Left kidney (tissue), 2 donors: ENCODE results near the gene ANKRD28. TPM values are rescaled to one million over a fixed set of nuclear protein-coding genes. Genes with fewer than 3 reads are reported as not detected.

Experiments
- DNase-seq: peaks from one replicate; pipeline ENCODE4 v3.0.0-alpha.2; 2013
- polyA plus RNA-seq: library from polyadenylated mRNA; unstranded; fragments of 120-200 nt; gene quantifications from one replicate; pipeline ENCODE4 v1.2.1, GENCODE V29; 2013; ENCODE audit not compliant: insufficient read length

Gene ANKRD28
- polyA plus RNA-seq, 1 donor: 63.2 TPM

DNA sequence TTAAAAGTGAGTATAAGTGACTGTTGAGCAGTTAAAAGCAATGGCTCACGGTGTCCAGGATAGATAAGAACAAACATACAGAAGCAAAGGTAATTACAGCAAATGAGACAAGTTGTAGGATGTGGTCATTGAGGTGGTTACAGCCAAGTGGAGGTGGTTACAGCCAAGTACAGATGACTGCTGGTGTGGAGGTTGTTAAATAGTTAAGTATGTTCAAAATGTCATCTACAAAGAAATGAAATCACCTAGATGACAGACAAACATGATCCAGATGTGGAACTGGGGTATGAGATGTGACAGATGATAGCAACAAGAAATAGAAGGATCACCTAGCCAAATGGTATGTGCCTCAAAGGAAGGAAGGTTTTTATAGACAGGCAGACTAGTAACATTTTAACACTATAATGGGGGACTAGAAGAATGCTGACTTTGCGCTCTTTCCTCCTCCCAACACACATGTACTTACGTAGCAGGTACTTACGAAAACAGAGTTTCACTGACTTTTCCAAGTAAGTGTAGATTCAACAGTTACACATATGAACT, 6.8 kb upstream of the ANKRD28 start:
- DNase-seq: no peak

DNA sequence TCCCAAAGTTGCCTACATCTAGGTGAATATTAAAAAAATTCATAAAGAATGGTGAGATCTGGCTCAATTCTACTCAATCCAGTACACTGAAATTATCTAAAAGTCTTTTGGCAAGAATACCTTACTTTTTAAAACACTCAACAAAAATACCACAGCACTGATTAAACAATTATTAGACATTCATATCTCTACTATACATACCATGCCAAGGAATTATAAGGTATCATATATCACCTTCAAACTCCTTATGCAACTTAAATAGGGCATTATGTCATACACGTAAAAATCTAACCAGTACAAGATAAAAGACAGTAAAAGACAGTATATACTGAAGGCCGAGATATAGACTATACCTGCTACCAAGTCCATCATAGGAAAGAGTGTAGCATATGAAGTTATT, 6.1 kb upstream of the ANKRD28 start:
- no peak for DNase-seq

DNA sequence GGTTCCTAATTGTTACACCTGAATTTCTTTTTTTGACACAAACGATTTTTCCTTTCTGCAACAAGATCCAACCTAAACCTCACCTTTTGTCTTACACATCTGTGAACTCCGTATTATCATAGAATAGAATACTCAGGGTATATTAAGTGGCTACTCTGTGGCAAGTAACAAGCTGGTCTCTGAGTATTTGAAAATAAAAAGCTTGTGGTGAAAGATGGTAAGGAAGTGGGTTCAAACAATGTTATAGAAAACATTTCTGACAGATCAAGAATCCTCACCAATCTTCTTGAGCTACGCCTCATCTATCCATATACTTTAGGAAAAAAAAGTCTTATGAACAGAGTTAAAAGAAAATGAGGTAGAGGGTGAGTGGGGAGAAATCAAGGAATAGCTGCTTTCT, 3.5 kb upstream of the ANKRD28 start:
- DNase-seq: no peak

DNA sequence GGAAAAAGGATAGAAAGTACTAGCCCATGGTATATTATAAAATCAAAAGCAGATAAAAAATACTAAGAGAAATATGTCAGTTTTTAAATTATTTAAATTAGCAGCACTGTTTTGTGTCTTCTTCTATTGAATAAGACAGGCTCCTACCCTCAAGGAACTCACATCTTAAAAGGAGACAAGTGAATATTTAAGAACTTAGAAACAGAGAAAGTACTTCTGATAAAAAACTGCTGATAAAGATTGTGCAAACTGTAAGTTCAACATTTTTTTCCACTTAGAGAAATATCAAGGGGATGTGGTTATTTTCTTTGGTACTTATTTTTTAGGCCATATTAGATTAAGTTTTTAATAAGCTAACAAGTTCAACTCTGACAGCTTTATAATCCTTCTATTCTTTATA, 3.0 kb upstream of the ANKRD28 start:
- DNase-seq: no peak

DNA sequence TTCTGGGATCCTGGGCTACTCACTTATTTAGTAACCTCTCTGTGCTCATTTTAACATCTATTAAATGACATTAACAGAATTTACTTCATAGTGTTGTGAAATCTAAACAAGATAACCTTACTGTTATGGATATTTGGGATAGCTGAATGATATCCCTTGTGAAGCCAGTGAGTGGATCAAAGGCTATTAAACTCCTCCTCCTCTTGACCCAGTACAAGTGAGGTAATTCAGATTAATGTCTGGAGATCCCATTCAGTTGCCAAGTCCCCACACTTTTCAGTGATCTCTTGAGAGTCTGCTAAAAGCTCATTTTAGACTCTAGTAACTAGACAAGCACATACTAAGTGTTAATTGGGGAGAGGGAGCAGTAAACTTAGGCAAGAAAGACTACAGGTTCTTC, 2.5 kb upstream of the ANKRD28 start:
- no peak for DNase-seq

DNA sequence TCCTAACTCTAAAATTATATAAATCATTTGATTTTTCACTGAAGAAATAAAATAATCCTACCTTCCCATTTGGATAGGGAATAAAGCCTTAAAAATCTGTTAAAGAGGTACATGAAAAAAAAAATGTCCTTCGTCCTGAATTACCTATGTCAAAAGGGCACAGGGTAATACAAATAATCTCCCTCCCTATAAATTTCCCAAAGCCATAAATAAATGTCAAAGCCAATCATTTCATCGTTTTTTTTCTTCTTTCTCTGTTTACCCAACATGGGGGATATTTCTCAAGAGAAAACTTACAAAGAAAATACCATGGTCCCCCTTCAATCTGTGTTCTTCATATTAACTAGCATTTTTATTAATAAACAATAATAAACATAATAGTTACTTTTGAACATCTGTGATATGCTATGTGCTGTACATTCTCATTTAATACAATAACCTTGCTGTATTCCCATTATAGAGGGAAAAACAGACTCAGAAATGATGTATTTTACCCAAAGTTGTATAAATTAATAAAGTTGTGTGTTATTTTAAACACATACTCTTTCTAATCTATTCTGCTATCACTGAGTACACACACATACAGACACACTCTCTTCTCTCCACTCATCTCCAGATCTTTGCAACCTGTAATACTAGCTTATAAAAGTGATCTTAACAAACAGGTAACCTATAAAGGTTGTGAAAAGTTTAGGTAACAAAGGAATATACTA, 910 bp upstream of the ANKRD28 start:
- no peak for DNase-seq

DNA sequence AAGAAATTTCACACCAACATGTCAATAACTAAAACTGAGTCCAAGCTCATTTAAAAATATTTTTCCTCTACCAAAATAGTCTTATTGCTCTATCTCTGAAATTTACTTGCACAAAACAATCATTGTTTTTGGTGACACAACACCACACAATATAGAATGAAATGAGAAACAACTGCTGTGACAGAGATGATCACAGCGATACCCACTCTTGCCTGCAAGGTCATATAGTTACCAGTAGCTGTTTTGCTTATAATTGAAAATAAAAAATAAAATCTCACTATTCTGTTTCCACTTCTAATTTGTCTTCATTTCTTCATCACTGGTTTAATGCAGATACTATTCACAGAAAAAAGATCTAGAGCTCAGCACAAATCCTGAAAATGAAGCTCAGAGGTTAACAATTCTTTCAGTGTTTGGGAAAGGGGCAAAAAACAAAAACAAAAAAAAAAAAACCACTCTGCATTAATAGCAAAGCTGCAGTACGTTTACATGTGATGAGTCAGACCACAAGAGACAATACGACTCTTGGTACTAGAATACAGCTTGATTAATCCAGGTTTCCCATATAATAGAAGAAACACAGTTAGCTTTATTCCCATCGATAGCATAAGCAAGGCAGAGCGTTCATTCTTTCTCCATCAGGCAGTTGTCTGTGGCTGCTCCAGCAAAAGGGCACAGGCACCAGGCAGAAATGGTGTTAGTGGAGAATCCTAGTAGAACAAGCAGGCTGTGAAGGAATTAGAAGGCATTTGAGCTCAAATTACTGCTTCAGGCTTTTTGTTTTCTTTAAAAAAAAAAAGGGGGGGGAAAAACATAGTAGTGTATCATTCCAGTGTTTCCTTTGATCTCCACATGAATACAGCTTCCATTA, 773 bp downstream of the ANKRD28 start:
- DNase-seq: peak; percentile 37

DNA sequence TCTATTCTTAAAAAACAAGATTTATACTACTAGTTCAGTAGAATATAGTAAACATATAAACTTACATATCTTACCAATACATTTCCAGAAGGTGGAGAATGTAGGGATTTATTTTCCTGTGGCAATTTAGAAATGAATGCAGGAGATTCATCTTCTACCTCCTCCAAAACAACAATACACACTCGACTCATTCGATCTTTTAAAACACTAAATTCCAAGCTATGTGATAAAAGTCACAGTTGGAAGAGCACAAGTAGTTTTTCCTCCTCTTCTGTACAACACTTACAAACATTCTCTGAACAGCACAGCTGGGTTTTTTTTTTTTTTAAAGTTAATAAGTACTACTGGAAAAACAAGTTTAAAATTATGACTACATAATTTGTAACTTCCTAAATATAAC, 1.4 kb downstream of the ANKRD28 start:
- no peak for DNase-seq

DNA sequence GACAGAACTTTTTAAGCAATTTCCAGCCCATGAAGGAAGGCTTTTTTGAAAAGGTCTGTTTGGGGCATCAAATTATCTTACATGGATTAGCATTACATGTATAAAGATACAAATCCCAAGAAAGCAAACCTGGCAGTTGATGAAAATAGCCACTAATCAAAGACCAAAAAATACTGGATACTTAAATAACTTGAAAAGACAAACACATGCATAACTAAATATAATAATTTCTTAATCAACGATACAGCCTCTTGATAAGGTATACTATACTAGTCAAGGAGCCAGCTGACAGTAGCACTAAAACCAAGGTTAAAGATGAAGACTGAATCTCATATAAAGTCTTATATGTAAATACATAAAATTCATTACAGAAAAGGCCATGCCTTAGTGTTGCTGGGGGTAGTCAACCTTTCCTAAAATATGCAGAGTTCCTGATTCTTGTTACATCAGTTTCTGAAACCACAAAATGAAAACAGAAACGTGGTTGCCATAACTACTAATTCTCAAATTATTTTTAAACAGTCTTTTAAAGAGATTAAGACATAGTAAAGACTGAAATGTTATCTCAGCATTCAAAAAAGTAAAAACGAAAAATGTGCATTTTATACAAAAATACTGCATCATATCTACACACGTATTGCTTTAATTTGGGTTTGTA, 2.0 kb downstream of the ANKRD28 start:
- no peak for DNase-seq

DNA sequence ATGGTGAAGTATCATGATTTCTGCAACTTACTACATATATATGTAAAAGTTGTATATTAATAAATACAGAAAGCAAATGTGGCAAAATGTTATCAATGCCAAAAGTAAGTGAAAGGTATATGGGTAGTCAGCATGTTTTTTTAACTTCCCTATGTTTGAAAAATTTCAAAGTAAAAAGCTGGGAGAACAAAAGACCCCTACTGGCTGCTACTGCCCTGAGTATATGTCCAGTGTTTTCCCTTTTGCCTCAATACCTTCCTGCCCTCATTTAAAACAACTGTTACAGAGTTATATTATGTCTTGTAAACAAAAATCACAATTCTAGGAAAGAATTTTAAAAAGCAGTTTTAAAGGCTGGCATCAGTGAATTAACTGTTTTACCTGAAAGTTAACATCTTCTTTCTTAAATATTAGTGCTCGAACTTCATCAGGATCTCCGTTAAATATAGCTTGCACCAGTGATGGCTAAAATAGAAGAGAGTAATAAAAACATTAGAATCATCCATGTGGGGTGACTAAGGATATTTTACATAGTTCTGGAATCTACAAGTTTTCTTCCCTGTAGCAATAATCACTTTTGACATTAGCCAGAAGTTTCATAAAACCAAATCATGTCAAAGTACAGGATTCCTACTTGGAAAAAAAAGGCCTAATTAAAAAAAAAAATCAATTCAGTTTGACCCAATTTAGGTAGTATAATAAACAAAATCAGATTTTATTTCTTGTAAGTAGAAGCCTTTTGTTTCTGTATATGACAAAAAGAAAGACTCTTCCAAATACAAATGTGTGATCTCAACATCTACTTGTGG, 2.7 kb downstream of the ANKRD28 start:
- no peak for DNase-seq

DNA sequence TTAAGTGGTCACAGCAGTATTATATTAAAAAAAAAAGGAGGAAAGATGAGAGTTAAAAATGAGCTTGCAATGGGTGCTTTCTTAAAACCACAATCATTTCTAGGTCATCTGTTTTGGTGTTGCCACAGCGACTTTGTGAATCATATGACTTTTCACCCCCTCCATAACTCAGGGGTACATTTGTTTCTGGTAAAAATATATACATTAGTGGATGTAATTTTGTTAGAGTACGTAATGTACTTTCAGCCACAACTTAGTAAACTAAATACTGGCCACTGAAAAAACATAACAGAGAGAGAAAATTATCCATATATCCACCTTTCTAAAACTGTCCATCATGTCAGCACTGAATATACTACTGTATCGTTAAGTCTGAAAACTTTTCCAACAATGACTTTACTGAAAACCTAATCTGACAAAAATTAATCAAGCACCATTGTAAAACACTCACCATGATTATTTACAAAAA, 3.4 kb downstream of the ANKRD28 start:
- DNase-seq: no peak

DNA sequence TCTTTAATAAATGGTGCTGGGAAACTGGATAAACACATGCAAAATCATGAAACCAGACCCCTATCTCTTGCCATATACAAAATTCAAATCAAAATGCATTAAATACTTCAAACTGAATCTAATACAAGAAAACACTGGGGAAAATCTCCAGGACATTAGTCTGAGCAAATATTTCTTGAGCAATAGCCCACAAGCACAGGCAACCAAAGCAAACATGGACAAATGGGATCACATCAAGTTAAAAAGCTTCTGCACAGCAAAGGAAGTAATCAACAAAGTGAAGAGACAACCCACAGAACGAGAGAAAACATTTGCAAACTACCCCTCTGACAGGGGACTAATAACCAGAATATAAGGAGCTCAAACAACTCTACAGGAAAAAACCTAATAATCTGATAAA, 6.3 kb downstream of the ANKRD28 start:
- no peak for DNase-seq

DNA sequence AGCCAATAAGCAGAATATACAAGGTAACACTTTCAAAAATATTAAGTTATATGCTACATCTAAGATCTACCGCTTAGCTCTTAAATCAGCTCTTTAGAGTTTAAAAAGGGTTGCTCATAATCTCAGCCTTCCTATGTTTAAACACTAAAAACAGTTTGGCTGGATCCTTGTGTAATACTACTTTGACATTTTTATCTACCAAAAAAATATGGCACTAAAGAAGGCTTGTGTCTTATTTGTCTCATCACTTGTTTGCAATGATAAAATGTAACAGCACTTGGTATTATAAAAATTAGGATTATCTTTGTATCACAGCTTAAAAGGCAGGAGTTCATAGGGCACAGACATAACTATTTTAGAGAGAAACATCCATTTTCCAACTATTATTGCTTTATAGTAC, 9.8 kb downstream of the ANKRD28 start:
- no peak for DNase-seq

DNA sequence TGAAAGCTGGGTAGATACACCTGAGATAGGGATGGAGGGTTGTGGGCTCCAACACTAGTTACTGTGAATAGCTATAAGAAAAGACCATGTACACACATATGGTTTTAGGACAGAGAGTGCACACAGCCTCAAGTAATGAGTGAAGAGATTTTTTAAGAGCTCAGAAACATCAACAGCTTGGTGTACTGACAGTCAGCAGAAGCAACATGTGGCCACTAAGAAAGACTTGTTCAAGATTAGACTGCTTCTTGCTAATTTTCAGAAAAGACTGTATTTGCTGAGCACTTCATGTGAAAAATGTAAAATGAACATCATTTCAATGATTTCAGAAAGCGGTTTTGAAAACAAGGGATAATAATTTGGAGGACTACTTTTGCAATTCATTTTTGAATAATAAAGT, 10.3 kb downstream of the ANKRD28 start:
- no peak for DNase-seq

DNA sequence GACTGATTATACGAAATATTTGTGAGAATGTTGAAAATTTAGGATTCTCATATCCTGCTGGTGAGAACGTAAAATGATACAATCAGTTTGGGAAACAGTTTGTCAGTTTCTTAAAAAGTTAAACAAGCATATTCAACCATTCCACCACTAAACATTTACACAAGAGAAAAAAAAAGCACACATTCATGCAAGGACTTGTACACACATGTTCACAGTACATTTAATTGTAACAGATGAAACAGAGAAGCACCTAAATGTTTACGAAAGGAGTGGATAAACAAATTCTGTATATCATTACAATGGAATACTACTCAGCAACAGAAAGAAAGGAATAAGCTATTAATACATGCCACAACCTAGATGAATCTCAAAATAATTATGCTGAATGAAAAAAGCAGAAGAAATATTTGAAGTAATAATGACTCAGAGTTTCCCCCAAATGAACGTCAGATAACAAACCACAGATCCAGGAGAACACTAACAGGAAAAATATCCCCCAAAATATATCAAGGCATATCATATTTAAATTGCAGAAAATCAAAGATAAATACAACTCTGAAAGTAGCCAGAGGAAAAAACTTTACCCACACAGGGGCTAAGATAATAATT, 14.3 kb downstream of the ANKRD28 start:
- DNase-seq: no peak

DNA sequence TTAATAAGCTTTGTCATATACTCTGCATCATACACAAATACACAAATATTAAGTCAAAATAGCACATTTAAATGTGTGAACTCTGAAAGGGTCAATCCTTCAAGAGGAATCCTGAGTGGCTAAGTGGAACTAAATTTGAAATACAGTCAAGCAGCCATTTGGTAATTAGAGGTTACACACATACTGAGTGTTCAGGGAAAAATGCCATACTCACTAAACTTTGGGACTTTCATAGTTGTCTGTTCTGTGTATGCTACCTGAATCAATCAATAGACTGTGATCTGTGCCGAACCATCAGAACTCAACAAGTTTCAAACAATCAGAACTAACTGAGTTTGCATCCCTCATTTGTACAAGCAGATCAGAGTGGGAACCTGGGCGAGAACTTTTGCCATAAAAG, 15.3 kb downstream of the ANKRD28 start:
- no peak for DNase-seq

DNA sequence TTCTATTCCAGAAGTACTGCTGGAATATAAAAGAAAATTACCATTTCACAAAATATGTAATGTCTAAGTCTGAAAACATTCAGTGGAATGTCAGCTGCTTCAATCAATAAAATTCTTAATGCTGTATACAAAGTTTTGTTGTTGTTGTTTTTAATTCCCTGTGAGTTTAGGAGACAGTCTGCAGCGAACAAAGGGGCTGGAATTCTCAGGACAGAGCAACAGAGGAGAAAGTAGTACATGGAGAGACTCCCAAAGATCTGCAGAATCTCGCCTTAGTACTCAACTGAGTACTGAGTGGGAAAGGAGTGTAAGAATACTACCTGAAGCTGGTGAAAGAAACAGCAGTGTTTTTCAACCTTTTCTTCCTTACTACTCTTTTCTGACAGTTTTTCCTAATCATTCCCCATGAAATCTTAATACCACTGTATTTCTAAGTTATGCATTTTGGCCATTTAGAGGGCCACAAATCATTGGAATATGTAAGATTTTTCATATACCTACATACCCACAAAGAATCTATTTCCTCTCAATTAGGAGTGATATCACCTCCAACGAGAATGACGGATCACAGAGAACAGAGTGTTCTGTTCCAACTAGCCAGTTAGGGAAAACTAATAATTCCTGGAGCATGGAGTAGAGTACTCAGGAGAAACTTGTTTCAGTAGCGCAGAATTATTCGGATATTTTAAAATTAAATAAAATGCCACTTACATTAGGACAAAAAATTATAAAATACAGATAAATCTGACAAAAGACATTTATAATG, 16.0 kb downstream of the ANKRD28 start:
- no peak for DNase-seq

DNA sequence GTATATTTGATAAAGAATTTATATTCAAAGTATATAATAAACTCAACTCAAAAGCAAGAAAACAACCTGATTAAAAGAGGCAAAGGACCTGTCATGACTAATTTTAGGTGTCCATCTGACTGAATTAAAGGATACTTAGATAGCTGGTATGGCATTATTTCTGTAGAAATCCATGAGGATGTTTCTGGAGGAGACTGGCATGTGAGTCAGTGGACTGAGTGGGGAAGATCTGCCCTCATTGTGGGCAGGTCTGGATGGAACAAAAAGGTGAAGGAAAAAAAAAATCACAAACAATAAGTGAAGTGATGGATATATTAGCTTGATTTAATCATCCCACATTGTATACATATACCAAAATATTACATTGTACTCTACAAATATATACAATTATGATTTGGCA, 16.6 kb downstream of the ANKRD28 start:
- DNase-seq: no peak

DNA sequence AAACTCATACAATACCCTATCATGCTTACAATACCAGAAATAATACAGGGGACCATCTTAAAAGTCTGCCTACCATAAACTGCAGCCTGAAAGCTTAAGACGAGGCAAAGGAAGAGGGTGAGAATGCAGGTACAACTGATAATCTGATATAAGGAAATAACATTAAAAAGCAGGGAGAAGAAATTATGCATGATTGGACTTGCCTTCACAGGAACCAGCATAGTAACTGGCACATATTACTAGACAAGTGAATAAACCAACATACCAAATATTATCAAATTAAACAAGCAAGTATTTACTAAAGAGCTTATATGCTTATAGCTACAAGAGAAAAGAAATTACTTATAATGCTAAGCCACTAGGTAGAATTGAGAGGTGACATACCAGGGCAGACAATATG, 18.7 kb downstream of the ANKRD28 start:
- DNase-seq: no peak

DNA sequence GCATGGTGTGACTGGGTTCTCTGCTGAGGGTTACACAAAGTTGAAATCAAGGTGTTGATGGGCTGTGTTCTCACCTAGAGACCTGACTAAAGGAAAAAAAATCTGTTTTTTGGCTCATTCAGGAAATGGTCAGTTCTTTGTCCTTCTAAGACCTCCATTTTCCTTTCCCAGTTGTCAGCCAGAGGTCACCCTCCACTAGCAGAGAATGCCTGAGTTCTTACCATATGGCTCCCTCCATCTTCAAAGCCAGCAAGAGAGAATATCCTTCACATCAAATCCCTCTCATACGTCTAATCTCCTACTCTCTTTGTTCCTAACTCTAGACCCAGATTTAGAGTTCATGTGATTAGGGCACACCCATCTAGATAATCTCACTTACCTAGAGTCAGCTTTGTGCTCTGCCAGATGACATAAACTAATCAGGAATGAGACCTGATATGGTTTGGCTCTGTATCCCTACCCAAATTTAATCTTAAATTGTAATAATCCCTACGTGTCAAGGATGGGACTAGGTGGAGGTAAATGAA, 19.4 kb downstream of the ANKRD28 start:
- DNase-seq: no peak
